ENCODE results near the gene VPS13C.

VPS13C gene

DNA sequence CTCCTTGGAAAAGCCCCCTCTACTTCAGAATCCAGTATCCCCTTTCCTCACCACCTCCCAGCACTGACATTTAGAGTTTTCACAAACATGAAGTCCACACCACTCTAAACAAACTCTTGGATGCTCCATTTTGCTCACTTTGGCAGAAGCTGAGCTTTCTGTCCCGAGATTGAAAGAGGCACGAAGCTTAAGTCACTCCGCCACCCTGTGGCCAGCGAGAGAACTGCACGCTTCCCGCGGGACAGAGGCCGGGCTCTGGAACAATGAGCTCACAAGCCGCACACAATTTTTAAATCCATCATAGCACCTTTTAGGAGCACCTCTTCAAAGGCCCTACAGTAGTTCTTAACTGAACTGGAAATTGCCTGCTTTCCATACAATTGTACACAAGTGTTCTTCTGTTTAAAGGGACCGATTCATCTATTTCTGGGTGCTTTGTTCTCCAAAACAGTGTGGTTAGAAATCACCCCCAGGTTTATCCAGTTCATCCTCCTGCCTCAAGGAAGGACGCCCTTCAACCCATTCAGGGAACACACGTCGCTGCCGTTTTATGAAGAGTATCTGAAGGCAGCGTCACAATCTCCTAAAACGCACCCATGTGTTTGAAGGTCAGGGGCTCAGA lies 226.1 kb downstream of the VPS13C start:
- no peaks in the 10 kb centered on the region for H3K27me3 ChIP-seq (ENCODE audit: insufficient read depth, low read depth)
- H3K4me3 ChIP-seq (IDR thresholded peaks at IDR 0.05; ENCODE audit: insufficient read depth, low read depth, low read length): no peak overlapping the region
- H3K4me1 ChIP-seq (ENCODE audit: low read depth, poor library complexity, severe bottlenecking): peaks cover 64% of the 10 kb centered on the region
- H4K20me1 ChIP-seq (ENCODE audit: insufficient read depth): no peaks in the 10 kb centered on the region
- H3K79me2 ChIP-seq (ENCODE audit: insufficient read depth, low read depth): no peaks in the 10 kb centered on the region
- no peak overlapping the region for H3K27ac ChIP-seq
- H3K9ac ChIP-seq: no peak overlapping the region
- no peaks in the 10 kb centered on the region for H3K36me3 ChIP-seq (ENCODE audit: insufficient read depth)
- TF ChIP-seq, protein P1, sequence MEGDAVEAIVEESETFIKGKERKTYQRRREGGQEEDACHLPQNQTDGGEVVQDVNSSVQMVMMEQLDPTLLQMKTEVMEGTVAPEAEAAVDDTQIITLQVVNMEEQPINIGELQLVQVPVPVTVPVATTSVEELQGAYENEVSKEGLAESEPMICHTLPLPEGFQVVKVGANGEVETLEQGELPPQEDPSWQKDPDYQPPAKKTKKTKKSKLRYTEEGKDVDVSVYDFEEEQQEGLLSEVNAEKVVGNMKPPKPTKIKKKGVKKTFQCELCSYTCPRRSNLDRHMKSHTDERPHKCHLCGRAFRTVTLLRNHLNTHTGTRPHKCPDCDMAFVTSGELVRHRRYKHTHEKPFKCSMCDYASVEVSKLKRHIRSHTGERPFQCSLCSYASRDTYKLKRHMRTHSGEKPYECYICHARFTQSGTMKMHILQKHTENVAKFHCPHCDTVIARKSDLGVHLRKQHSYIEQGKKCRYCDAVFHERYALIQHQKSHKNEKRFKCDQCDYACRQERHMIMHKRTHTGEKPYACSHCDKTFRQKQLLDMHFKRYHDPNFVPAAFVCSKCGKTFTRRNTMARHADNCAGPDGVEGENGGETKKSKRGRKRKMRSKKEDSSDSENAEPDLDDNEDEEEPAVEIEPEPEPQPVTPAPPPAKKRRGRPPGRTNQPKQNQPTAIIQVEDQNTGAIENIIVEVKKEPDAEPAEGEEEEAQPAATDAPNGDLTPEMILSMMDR (conservative IDR thresholded peaks at IDR 0.05; ENCODE audit: low read depth, low read length): peak; percentile 94
- no peak overlapping the region; the same call in 1 of the 2 replicates for H3K4me2 ChIP-seq
- 0 out of 2 replicates have a peak overlapping the region, but pooled peaks have one; percentile 14 for H2AFZ ChIP-seq (ENCODE audit: low read depth)

DNA sequence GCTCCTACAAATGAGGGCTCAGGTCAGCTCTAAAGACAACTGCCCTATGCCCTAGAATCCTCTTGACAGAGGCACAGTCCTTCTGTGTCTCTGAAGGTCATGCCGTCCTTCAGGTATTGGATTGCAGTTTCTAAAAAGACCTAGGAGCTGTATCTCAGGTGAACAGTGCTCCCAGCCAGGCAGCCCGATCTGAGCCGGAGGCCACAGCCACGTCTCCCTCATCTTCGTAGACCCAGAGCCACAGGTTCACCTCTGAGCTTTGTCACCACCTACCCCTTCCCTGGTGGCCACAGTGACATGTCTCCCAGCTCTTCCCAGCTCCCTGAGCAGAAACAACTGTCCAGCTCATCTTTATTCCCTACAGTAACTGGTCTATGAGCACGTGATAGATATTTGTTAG lies 228.0 kb downstream of the VPS13C start:
- no peak overlapping the region for H3K4me3 ChIP-seq (IDR thresholded peaks at IDR 0.05; ENCODE audit: insufficient read depth, low read depth, low read length)
- peak overlapping the region; percentile 55; the same call in 1 of the 2 replicates for H3K4me2 ChIP-seq
- H3K27me3 ChIP-seq (ENCODE audit: insufficient read depth, low read depth): no peaks in the 10 kb centered on the region
- no peak overlapping the region for H2AFZ ChIP-seq (ENCODE audit: low read depth)
- H3K79me2 ChIP-seq (ENCODE audit: insufficient read depth, low read depth): no peaks in the 10 kb centered on the region
- no peaks in the 10 kb centered on the region for H4K20me1 ChIP-seq (ENCODE audit: insufficient read depth)
- no peaks in the 10 kb centered on the region for H3K36me3 ChIP-seq (ENCODE audit: insufficient read depth)
- H3K9ac ChIP-seq: no peak overlapping the region
- TF ChIP-seq, protein P1 (conservative IDR thresholded peaks at IDR 0.05; ENCODE audit: low read depth, low read length): no peak
- H3K4me1 ChIP-seq (ENCODE audit: low read depth, poor library complexity, severe bottlenecking): peaks cover 45% of the 10 kb centered on the region
- no peak overlapping the region for H3K27ac ChIP-seq

DNA sequence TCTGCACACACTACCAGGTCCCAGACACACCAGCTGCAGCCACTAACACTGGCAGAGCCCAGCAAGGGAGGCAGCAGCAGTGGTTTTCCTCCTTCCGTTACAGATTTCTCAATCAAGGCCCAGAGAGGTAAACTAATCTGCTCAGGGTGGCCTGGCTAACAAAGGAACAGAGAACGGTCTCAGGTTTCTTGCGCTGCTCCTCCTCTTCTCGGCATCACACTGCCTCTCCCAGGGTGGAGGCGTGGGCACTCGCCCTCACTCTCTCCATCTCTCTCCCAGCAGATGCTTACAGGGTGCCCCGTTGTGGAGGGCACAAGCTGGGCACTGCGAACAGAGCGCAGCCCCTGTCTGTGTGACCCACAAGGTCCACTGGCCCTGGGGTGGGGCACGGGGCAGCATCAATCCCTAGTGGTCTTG lies 228.7 kb downstream of the VPS13C start:
- H3K4me2 ChIP-seq: peak overlapping the region; percentile 55; the same call in 1 of the 2 replicates
- no peaks in the 10 kb centered on the region for H3K36me3 ChIP-seq (ENCODE audit: insufficient read depth)
- H3K27ac ChIP-seq: peak overlapping the region; percentile 58
- TF ChIP-seq, protein P1 (conservative IDR thresholded peaks at IDR 0.05; ENCODE audit: low read depth, low read length): no peak
- H3K4me1 ChIP-seq (ENCODE audit: low read depth, poor library complexity, severe bottlenecking): peaks cover 38% of the 10 kb centered on the region
- H3K9ac ChIP-seq: no peak overlapping the region
- 0 out of 2 replicates have a peak overlapping the region, but pooled peaks have one; percentile 4 for H2AFZ ChIP-seq (ENCODE audit: low read depth)
- no peak overlapping the region for H3K4me3 ChIP-seq (IDR thresholded peaks at IDR 0.05; ENCODE audit: insufficient read depth, low read depth, low read length)
- no peaks in the 10 kb centered on the region for H4K20me1 ChIP-seq (ENCODE audit: insufficient read depth)
- no peaks in the 10 kb centered on the region for H3K79me2 ChIP-seq (ENCODE audit: insufficient read depth, low read depth)
- no peaks in the 10 kb centered on the region for H3K27me3 ChIP-seq (ENCODE audit: insufficient read depth, low read depth)

DNA sequence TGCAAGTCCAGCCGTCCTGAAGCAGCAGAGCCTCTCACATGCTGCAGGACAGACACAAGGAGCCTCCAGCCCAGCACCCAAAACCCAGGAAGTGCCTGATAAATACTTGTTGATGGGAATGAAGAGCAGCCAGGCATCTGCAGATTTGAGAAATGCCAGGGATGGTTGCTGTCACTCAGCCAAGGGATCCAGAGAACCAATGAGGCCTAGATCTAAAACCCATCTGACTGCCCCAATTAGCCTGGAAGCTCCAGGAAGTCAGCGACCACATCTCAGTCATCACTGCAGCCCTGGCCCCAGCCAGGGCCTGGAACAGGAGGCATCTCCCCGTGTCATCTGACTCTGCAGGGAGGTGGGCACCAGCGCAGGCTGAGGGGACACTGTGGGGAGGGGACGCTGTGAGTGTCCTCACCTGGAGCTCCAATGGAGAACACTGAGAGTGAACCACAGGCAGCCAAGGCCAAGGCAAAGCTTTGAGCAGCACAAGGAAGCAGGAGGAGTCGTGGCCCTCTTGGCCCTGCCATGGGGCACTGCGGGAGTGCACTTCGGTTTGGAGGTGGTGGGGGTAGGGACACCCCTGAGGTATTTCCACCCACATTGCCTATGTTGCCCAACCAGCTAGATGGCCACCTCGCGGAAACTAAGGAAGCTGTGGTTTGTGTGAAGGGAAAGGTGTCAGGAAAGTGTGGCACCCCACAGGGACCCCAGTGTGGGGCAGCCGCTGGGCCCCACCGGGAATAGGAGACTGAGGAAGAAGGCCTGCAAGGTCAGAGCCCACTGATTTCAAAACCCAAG lies 229.5 kb downstream of the VPS13C start:
- H3K79me2 ChIP-seq (ENCODE audit: insufficient read depth, low read depth): no peaks in the 10 kb centered on the region
- no peak overlapping the region for H3K4me3 ChIP-seq (IDR thresholded peaks at IDR 0.05; ENCODE audit: insufficient read depth, low read depth, low read length)
- H3K4me1 ChIP-seq (ENCODE audit: low read depth, poor library complexity, severe bottlenecking): peaks cover 31% of the 10 kb centered on the region
- H3K27ac ChIP-seq: peak overlapping the region; percentile 58
- no peaks in the 10 kb centered on the region for H4K20me1 ChIP-seq (ENCODE audit: insufficient read depth)
- no peak overlapping the region for H3K9ac ChIP-seq
- no peaks in the 10 kb centered on the region for H3K27me3 ChIP-seq (ENCODE audit: insufficient read depth, low read depth)
- TF ChIP-seq, protein P1 (conservative IDR thresholded peaks at IDR 0.05; ENCODE audit: low read depth, low read length): no peak
- H2AFZ ChIP-seq (ENCODE audit: low read depth): 0 out of 2 replicates have a peak overlapping the region, but pooled peaks have one; percentile 21
- H3K36me3 ChIP-seq (ENCODE audit: insufficient read depth): no peaks in the 10 kb centered on the region
- H3K4me2 ChIP-seq: no peak overlapping the region

Measured in KMS-11 (cell line).